NCI-H1105 (cell line): ENCODE measurements around the gene PID1.

ENCODE experiments used
- DNase-seq: peaks from one replicate; lab custom pipeline; 2025; lab: John Stamatoyannopoulos, UW

PID1 gene

GRCh38 chr2:229022071-229022470 is 249.0 kb downstream of the PID1 start:
- no peak for DNase-seq

GRCh38 chr2:229009816-229010215 is 261.3 kb downstream of the PID1 start:
- DNase-seq, result no peak

DNA sequence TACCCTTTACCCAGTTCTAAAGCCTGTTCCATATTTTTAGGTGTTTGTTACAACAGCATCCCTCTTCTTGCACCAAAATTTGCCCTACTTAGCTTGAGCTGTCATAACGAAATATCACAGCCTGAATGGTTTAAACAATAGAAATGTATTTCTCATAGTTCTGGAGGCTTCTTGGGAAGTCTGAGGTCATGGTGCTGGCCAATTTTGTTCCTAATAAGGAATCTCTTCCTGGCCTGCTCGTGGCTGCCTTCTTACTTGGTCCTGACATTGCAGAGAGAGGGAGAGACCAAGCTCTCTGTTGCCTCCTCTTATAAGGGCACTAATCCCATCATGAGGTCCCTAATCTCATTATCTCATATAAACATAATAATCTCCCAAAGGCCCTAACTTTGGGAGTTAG is 267.8 kb downstream of the PID1 start:
- DNase-seq, result no peak

DNA sequence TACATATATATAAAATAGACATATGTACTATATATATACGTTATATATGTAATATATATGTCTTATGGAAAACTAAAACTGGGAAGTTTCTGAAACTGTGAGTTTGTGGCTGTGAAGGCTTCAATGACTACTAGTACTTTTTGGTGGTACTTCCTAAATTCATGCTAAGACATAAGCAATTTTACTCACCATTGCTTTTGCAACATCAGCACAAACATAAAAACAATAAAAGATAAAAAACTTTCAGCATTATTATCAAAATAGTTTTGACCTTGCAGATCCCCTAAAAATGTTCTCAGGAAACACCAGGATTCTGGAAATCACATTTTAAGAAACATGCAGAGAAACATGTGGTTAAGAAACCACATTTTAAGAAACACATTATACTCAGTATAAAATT is 269.9 kb downstream of the PID1 start:
- no peak for DNase-seq

GRCh38 chr2:228999326-228999725 is 271.8 kb downstream of the PID1 start:
- no peak for DNase-seq

- no peak for DNase-seq
Measured at GRCh38 chr2:228988786-228989185, 282.3 kb downstream of the PID1 start.

- DNase-seq, result no peak
Measured at GRCh38 chr2:228987441-228988155, 283.5 kb downstream of the PID1 start.

DNA sequence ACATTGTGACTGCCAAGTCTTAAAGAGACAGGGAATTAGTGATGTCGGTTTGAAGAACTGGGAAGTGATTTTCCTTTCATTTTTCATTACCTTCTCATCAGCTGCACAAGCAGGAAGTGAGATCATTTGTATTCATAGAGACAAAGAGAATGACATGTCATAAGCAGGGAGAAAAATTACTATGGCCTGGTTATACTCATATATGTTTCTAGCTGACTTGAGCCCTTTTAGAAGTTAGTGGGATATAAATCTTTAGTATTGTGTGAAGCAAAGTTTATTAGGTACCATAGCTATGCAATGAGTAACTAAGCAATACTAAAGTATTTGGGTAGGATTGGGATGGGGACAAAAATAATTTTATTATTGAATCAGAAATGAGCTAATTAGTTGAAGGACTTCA is 284.1 kb downstream of the PID1 start:
- DNase-seq, result no peak

- DNase-seq, result no peak
Measured at GRCh38 chr2:228983700-228984099, 287.4 kb downstream of the PID1 start.

- DNase-seq, result no peak
Measured at GRCh38 chr2:228974169-228974568, 296.9 kb downstream of the PID1 start.
